Mesodermal cell (in vitro differentiated cells): ENCODE results near the gene TMEM200A.

Experiments
- H3K27ac ChIP-seq: 2 replicates; pipeline ENCODE4 v1.7.0; 2013; ENCODE audit warnings: mild to moderate bottlenecking, low read depth, low read length, moderate library complexity; ENCODE audit not compliant: severe bottlenecking
- H3K36me3 ChIP-seq: 2 replicates; pipeline ENCODE4 v1.7.1; 2013; ENCODE audit warnings: mild to moderate bottlenecking, low read length, moderate library complexity; ENCODE audit not compliant: control insufficient read depth, insufficient read depth
- H3K4me1 ChIP-seq: one replicate; pipeline ENCODE4 v1.7.1; 2013; ENCODE audit warnings: mild to moderate bottlenecking, low read length; ENCODE audit not compliant: insufficient read depth, control insufficient read depth, poor library complexity, severe bottlenecking
- H3K4me3 ChIP-seq: 2 replicates; pipeline ENCODE4 v1.7.0; 2013; ENCODE audit warnings: low read length, control low read depth, mild to moderate bottlenecking; ENCODE audit not compliant: insufficient read depth, poor library complexity, severe bottlenecking; ENCODE audit errors: extremely low read depth
- H3K9me3 ChIP-seq: 2 replicates; pipeline ENCODE4 v1.7.1; 2013; ENCODE audit warnings: mild to moderate bottlenecking, low read length, moderate library complexity; ENCODE audit not compliant: control insufficient read depth
- WGBS, 2 experiments: methylation state at CpG; one replicate each; pipeline ENCODE4 v1.1.5; 2013; ENCODE audit warnings: missing lambda C conversion rate in 2 of 2; ENCODE audit not compliant: insufficient coverage in 2 of 2; 5-methylcytosine and 5-hydroxymethylcytosine counted together

TMEM200A gene

DNA sequence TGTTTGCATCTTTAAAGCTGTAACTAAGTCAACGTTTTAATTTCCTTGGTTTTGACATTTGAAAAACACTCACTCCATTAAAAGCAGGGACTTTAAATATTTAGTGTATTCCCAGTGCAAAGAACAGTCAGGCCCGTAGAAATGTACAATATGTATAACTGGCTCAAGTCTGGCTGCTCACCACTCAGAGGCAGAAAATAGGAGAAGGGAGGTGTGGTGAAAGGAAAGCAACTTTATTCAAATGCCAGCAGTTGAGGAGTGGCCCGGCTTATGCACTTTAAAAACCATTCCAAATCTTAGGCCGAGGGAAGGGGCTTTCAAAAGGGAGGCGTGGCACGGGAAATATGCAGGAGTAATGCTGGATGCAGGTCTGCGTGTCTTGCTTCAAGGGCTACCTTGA, 120.6 kb downstream of the TMEM200A start:
- no peaks in the 10 kb centered on the region for H3K36me3 ChIP-seq
- H3K4me3 ChIP-seq, result no peak overlapping the region
- H3K4me1 ChIP-seq, result no peaks in the 10 kb centered on the region
- no peak overlapping the region for H3K27ac ChIP-seq
- no peaks in the 10 kb centered on the region for H3K9me3 ChIP-seq
- 83 to 98% methylated on average over 5 to 6 of the region's 7 CpGs for WGBS, 2 experiments

GRCh38 chr6:130489514-130489913, 123.7 kb downstream of the TMEM200A start:
- Histone ChIP-seq H3K36me3 (no peaks in the 10 kb centered on the region), H3K9me3 (no peaks in the 10 kb centered on the region), H3K4me3 (no peak overlapping the region), H3K4me1 (no peaks in the 10 kb centered on the region), H3K27ac (no peak overlapping the region)
- 86 to 89% methylated on average over 1 of the region's 1 CpG for WGBS, 2 experiments
